NT2/D1 (cell line): ENCODE results near the gene LCE7A.

ENCODE experiments used
- SUZ12 ChIP-seq: IDR thresholded peaks from 2 replicates; pipeline ENCODE4 v1.6.1; 2011; ENCODE audit not compliant: insufficient read length, insufficient read depth; ENCODE audit errors: extremely low read depth
- YY1 ChIP-seq: IDR thresholded peaks from 2 replicates; pipeline ENCODE4 v1.6.1; 2011; ENCODE audit not compliant: insufficient read length, insufficient read depth
- ZNF274 ChIP-seq: IDR thresholded peaks from 2 replicates; pipeline ENCODE4 v1.6.1; 2011; ENCODE audit warnings: mild to moderate bottlenecking, low read depth, low read length

- TF ChIP-seq SUZ12: no peak
- no peak for TF ChIP-seq ZNF274
- TF ChIP-seq YY1: no peak
Observed at GRCh38 chr1:152886085-152886484, 26.3 kb downstream of the LCE7A start.
